GM23338 (cell line): ENCODE results near the gene FGG. TPM values are rescaled to one million over a fixed set of nuclear protein-coding genes. Genes with fewer than 3 reads are reported as not detected.

Experiments used
- ATAC-seq: fragments of 200-7000 bp; cut with Tn5 transposase; 3 replicates; pipeline ENCODE4 v1.9.1; 2020
- DNase-seq: peaks from one replicate; pipeline ENCODE4 v3.0.0-alpha.2; 2015; ENCODE audit warnings: low spot score
- H2AFZ ChIP-seq: fragments of 200-600 bp; sonication (generic); 2 replicates; pipeline ENCODE4 v1.8.0; 2016; ENCODE audit warnings: antibody characterized with exemption, mild to moderate bottlenecking, moderate library complexity
- H3F3A ChIP-seq: fragments of 200-600 bp; sonication (generic); replicated peaks from 2 replicates; pipeline ENCODE4 v1.8.0; 2017; ENCODE audit warnings: antibody characterized with exemption, mixed run types, low read depth
- H3K27ac ChIP-seq: fragments of 200-600 bp; sonication (generic); 2 replicates; pipeline ENCODE4 v1.6.1; 2016; ENCODE audit warnings: low read depth
- H3K27me3 ChIP-seq: fragments of 200-600 bp; sonication (generic); 2 replicates; pipeline ENCODE4 v1.8.0; 2016; ENCODE audit warnings: mild to moderate bottlenecking, mixed run types, moderate library complexity; ENCODE audit not compliant: insufficient read depth
- H3K36me3 ChIP-seq: fragments of 200-600 bp; sonication (generic); 2 replicates; pipeline ENCODE4 v1.8.0; 2016; ENCODE audit warnings: mild to moderate bottlenecking; ENCODE audit not compliant: insufficient read depth
- H3K4me1 ChIP-seq: fragments of 200-600 bp; sonication (generic); 2 replicates; pipeline ENCODE4 v1.8.0; 2016; ENCODE audit warnings: mild to moderate bottlenecking, moderate library complexity; ENCODE audit not compliant: insufficient read depth
- H3K4me2 ChIP-seq: fragments of 200-600 bp; sonication (generic); 2 replicates; pipeline ENCODE4 v1.7.1; 2017; ENCODE audit warnings: mixed run types
- H3K4me3 ChIP-seq: fragments of 200-600 bp; sonication (generic); 2 replicates; pipeline ENCODE4 v1.6.1; 2016; ENCODE audit warnings: mixed run types
- H3K79me2 ChIP-seq: fragments of 200-600 bp; sonication (generic); replicated peaks from 2 replicates; pipeline ENCODE4 v1.8.0; 2017; ENCODE audit warnings: mild to moderate bottlenecking; ENCODE audit not compliant: insufficient read depth
- H3K9me2 ChIP-seq: fragments of 200-600 bp; sonication (generic); 2 replicates; pipeline ENCODE4 v1.8.0; 2017; ENCODE audit not compliant: insufficient read depth
- H4K20me1 ChIP-seq: fragments of 200-600 bp; sonication (generic); replicated peaks from 2 replicates; pipeline ENCODE4 v1.8.0; 2017; ENCODE audit warnings: mild to moderate bottlenecking; ENCODE audit not compliant: insufficient read depth
- H3K27ac Mint-ChIP-seq: 2 replicates; pipeline ENCODE4 v1.8.0; 2020; ENCODE audit warnings: inconsistent platforms, mild to moderate bottlenecking, moderate library complexity, mixed read lengths
- H3K27me3 Mint-ChIP-seq: 3 replicates; pipeline ENCODE4 v1.8.0; 2022; ENCODE audit warnings: low read depth, mild to moderate bottlenecking, moderate library complexity, mixed read lengths, inconsistent platforms; ENCODE audit not compliant: insufficient read depth, poor library complexity
- H3K36me3 Mint-ChIP-seq: 3 replicates; pipeline ENCODE4 v1.8.0; 2021; ENCODE audit warnings: low read depth, mild to moderate bottlenecking, inconsistent platforms, moderate library complexity, mixed read lengths
- H3K4me1 Mint-ChIP-seq: 3 replicates; pipeline ENCODE4 v1.8.0; 2020; ENCODE audit warnings: mild to moderate bottlenecking, inconsistent platforms, mixed read lengths
- H3K4me3 Mint-ChIP-seq: 3 replicates; pipeline ENCODE4 v1.8.0; 2021; ENCODE audit warnings: moderate library complexity, mild to moderate bottlenecking, inconsistent platforms, mixed read lengths
- H3K9me3 Mint-ChIP-seq: 3 replicates; pipeline ENCODE4 v1.8.0; 2020; ENCODE audit warnings: moderate library complexity, mild to moderate bottlenecking, inconsistent platforms, mixed read lengths
- CREB1 ChIP-seq: fragments of 250-450 bp; sonication (Bioruptor Pico); IDR thresholded peaks from 2 replicates; pipeline ENCODE4 v1.5.0; 2020; ENCODE audit warnings: low read depth, mild to moderate bottlenecking, moderate library complexity
- JUNB ChIP-seq: IDR thresholded peaks from one replicate; pipeline ENCODE4 v1.6.1; 2016; ENCODE audit warnings: antibody characterized with exemption; ENCODE audit not compliant: unreplicated experiment
- NANOG ChIP-seq: IDR thresholded peaks from 2 replicates; pipeline ENCODE4 v1.6.1; 2016; ENCODE audit warnings: antibody characterized with exemption, borderline replicate concordance
- POLR2AphosphoS5 ChIP-seq: IDR thresholded peaks from 2 replicates; pipeline ENCODE4 v1.6.1; 2016; ENCODE audit warnings: antibody characterized with exemption, low read depth
- STAT1 ChIP-seq: IDR thresholded peaks from one replicate; pipeline ENCODE4 v1.6.1; 2016; ENCODE audit warnings: antibody characterized with exemption; ENCODE audit not compliant: unreplicated experiment
- ZNF331 ChIP-seq: fragments of 250-450 bp; sonication (Bioruptor Pico); IDR thresholded peaks from 2 replicates; pipeline ENCODE4 v1.5.0; 2020; ENCODE audit warnings: low read depth, mild to moderate bottlenecking, moderate library complexity
- polyA plus RNA-seq: library from polyadenylated mRNA; unstranded; fragments of >200 nt; fragmentation: Nextera tagmentation; extraction: Ambion mirVana; gene quantifications from 2 replicates; pipeline ENCODE4 v1.2.1, GENCODE V29; 2016
- total RNA-seq: library from RNA; depleted of rRNA; stranded (reverse); fragments of >200 nt; shearing (Covaris generic); gene quantifications from 2 replicates; pipeline ENCODE4 v1.2.3, GENCODE V29; 2014
- TF ChIP-seq, protein P1 (sequence below): fragments of 250-450 bp; sonication (Bioruptor Pico); IDR thresholded peaks from 2 replicates; pipeline ENCODE4 v1.5.0; 2020; ENCODE audit warnings: mild to moderate bottlenecking, moderate library complexity
- TF ChIP-seq, protein P2 (sequence below): IDR thresholded peaks from 2 replicates; pipeline ENCODE4 v1.6.1; 2016; ENCODE audit warnings: antibody characterized with exemption

FGG gene
- total and polyA plus RNA-seq, 2 experiments from 2014 or later = not detected

DNA sequence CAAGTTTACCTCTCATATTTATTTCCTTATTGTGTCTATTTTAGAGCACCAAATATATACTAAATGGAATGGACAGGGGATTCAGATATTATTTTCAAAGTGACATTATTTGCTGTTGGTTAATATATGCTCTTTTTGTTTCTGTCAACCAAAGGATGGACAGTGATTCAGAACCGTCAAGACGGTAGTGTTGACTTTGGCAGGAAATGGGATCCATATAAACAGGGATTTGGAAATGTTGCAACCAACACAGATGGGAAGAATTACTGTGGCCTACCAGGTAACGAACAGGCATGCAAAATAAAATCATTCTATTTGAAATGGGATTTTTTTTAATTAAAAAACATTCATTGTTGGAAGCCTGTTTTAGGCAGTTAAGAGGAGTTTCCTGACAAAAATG lies 43.4 kb downstream of the FGG start (continued):
- TF ChIP-seq, protein P1, sequence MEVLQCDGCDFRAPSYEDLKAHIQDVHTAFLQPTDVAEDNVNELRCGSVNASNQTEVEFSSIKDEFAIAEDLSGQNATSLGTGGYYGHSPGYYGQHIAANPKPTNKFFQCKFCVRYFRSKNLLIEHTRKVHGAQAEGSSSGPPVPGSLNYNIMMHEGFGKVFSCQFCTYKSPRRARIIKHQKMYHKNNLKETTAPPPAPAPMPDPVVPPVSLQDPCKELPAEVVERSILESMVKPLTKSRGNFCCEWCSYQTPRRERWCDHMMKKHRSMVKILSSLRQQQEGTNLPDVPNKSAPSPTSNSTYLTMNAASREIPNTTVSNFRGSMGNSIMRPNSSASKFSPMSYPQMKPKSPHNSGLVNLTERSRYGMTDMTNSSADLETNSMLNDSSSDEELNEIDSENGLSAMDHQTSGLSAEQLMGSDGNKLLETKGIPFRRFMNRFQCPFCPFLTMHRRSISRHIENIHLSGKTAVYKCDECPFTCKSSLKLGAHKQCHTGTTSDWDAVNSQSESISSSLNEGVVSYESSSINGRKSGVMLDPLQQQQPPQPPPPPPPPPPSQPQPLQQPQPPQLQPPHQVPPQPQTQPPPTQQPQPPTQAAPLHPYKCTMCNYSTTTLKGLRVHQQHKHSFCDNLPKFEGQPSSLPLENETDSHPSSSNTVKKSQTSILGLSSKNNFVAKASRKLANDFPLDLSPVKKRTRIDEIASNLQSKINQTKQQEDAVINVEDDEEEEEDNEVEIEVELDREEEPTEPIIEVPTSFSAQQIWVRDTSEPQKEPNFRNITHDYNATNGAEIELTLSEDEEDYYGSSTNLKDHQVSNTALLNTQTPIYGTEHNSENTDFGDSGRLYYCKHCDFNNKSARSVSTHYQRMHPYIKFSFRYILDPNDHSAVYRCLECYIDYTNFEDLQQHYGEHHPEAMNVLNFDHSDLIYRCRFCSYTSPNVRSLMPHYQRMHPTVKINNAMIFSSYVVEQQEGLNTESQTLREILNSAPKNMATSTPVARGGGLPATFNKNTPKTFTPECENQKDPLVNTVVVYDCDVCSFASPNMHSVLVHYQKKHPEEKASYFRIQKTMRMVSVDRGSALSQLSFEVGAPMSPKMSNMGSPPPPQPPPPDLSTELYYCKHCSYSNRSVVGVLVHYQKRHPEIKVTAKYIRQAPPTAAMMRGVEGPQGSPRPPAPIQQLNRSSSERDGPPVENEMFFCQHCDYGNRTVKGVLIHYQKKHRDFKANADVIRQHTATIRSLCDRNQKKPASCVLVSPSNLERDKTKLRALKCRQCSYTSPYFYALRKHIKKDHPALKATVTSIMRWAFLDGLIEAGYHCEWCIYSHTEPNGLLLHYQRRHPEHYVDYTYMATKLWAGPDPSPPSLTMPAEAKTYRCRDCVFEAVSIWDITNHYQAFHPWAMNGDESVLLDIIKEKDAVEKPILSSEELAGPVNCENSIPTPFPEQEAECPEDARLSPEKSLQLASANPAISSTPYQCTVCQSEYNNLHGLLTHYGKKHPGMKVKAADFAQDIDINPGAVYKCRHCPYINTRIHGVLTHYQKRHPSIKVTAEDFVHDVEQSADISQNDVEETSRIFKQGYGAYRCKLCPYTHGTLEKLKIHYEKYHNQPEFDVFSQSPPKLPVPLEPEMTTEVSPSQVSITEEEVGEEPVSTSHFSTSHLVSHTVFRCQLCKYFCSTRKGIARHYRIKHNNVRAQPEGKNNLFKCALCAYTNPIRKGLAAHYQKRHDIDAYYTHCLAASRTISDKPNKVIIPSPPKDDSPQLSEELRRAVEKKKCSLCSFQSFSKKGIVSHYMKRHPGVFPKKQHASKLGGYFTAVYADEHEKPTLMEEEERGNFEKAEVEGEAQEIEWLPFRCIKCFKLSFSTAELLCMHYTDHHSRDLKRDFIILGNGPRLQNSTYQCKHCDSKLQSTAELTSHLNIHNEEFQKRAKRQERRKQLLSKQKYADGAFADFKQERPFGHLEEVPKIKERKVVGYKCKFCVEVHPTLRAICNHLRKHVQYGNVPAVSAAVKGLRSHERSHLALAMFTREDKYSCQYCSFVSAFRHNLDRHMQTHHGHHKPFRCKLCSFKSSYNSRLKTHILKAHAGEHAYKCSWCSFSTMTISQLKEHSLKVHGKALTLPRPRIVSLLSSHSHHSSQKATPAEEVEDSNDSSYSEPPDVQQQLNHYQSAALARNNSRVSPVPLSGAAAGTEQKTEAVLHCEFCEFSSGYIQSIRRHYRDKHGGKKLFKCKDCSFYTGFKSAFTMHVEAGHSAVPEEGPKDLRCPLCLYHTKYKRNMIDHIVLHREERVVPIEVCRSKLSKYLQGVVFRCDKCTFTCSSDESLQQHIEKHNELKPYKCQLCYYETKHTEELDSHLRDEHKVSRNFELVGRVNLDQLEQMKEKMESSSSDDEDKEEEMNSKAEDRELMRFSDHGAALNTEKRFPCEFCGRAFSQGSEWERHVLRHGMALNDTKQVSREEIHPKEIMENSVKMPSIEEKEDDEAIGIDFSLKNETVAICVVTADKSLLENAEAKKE = no peak
- TF ChIP-seq ZNF331 (no peak), NANOG (no peak), CREB1 (no peak), POLR2AphosphoS5 (no peak)

DNA sequence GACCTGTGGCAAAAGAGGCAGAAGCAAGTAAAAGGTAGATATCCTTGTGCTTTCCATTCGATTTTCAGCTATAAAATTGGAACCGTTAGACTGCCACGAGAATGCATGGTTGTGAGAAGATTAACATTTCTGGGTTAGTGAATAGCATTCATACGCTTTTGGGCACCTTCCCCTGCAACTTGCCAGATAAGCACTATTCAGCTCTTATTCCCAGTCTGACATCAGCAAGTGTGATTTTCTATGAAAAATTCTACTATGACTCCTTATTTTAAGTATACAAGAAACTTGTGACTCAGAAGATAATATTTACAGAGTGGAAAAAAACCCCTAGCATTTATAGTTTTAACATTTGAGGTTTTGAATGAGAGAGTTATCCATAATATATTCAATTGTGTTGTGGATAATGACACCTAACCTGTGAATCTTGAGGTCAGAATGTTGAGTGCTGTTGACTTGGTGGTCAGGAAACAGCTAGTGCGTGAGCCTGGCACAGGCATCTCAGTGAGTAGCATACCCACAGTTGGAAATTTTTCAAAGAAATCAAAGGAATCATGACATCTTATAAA lies 45.7 kb downstream of the FGG start:
- peaks cover 10% of the 10 kb centered on the region; the same call in 2 of the 3 replicates for H3K4me1 Mint-ChIP-seq
- Histone ChIP-seq H4K20me1 (no peaks in the 10 kb centered on the region), H3K4me2 (no peak overlapping the region), H2AFZ (peak overlapping the region; percentile 19; the same call in 1 of the 2 replicates), H3K27me3 (no peaks in the 10 kb centered on the region), H3K9me2 (no peaks in the 10 kb centered on the region), H3K79me2 (no peaks in the 10 kb centered on the region), H3K4me3 (no peak overlapping the region), H3K27ac (no peak overlapping the region), H3K36me3 (no peaks in the 10 kb centered on the region), H3K4me1 (peaks cover 6% of the 10 kb centered on the region; the same call in 1 of the 2 replicates), H3F3A (no peaks in the 10 kb centered on the region)
- no peak for TF ChIP-seq JUNB
- TF ChIP-seq, protein P2, sequence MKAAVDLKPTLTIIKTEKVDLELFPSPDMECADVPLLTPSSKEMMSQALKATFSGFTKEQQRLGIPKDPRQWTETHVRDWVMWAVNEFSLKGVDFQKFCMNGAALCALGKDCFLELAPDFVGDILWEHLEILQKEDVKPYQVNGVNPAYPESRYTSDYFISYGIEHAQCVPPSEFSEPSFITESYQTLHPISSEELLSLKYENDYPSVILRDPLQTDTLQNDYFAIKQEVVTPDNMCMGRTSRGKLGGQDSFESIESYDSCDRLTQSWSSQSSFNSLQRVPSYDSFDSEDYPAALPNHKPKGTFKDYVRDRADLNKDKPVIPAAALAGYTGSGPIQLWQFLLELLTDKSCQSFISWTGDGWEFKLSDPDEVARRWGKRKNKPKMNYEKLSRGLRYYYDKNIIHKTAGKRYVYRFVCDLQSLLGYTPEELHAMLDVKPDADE = no peak
- no peak for TF ChIP-seq STAT1
- ATAC-seq (no peak), DNase-seq (no peak)
- H3K9me3 Mint-ChIP-seq = no peaks in the 10 kb centered on the region
- no peak overlapping the region for H3K27ac Mint-ChIP-seq
- H3K27me3 Mint-ChIP-seq = no peaks in the 10 kb centered on the region
- H3K4me3 Mint-ChIP-seq = no peak overlapping the region
- no peaks in the 10 kb centered on the region for H3K36me3 Mint-ChIP-seq
